Osteocyte (in vitro differentiated cells): ENCODE measurements around the gene LRP1B. TPM values are rescaled to one million over a fixed set of nuclear protein-coding genes. Genes with fewer than 3 reads are reported as not detected.

Experiments
- DNase-seq: peaks from one replicate; pipeline ENCODE4 v3.0.0; 2021; ENCODE audit warnings: mixed read lengths; ENCODE audit not compliant: unreplicated experiment; ENCODE audit errors: extremely low spot score
- H3K27ac Mint-ChIP-seq: one replicate; pipeline ENCODE4 v1.8.0; 2021; ENCODE audit warnings: mild to moderate bottlenecking, mixed read lengths; ENCODE audit not compliant: unreplicated experiment
- H3K27me3 Mint-ChIP-seq: one replicate; pipeline ENCODE4 v1.8.0; 2021; ENCODE audit warnings: mixed read lengths; ENCODE audit not compliant: unreplicated experiment
- H3K36me3 Mint-ChIP-seq: one replicate; pipeline ENCODE4 v1.8.0; 2021; ENCODE audit warnings: mixed read lengths; ENCODE audit not compliant: unreplicated experiment
- H3K4me1 Mint-ChIP-seq: one replicate; pipeline ENCODE4 v1.8.0; 2021; ENCODE audit warnings: mixed read lengths; ENCODE audit not compliant: unreplicated experiment
- H3K4me3 Mint-ChIP-seq: one replicate; pipeline ENCODE4 v1.8.0; 2021; ENCODE audit warnings: mild to moderate bottlenecking, moderate library complexity, mixed read lengths; ENCODE audit not compliant: unreplicated experiment
- H3K9me3 Mint-ChIP-seq: one replicate; pipeline ENCODE4 v1.8.0; 2021; ENCODE audit warnings: mixed read lengths; ENCODE audit not compliant: unreplicated experiment
- CTCF ChIP-seq: fragments of 200-600 bp; sonication (generic); IDR thresholded peaks from 2 replicates; pipeline ENCODE4 v1.5.0; 2021; ENCODE audit warnings: antibody characterized with exemption, mild to moderate bottlenecking, moderate library complexity
- total RNA-seq: library from RNA; stranded (reverse); gene quantifications from 2 replicates; pipeline ENCODE4 v1.2.1, GENCODE V29; 2021

The LRP1B gene
- total RNA-seq, 1 donor from 2014 or later = 3.6 TPM

- no peak for DNase-seq
- H3K27ac Mint-ChIP-seq = no peak overlapping the region
- no peaks in the 10 kb centered on the region for H3K9me3 Mint-ChIP-seq
- no peaks in the 10 kb centered on the region for H3K36me3 Mint-ChIP-seq
- no peak overlapping the region for H3K4me3 Mint-ChIP-seq
- no peaks in the 10 kb centered on the region for H3K27me3 Mint-ChIP-seq
- TF ChIP-seq CTCF = no peak
- peaks cover 4% of the 10 kb centered on the region for H3K4me1 Mint-ChIP-seq
Measured at GRCh38 chr2:140601801-140602200, 1529.0 kb downstream of the LRP1B start.

- H3K27me3 Mint-ChIP-seq = no peaks in the 10 kb centered on the region
- H3K9me3 Mint-ChIP-seq = no peaks in the 10 kb centered on the region
- no peak overlapping the region for H3K27ac Mint-ChIP-seq
- no peaks in the 10 kb centered on the region for H3K36me3 Mint-ChIP-seq
- TF ChIP-seq CTCF = no peak
- no peak overlapping the region for H3K4me3 Mint-ChIP-seq
- no peak for DNase-seq
- H3K4me1 Mint-ChIP-seq = peaks cover 4% of the 10 kb centered on the region
Measured at GRCh38 chr2:140601342-140601741, 1529.5 kb downstream of the LRP1B start.

GRCh38 chr2:140600116-140600515 is 1530.7 kb downstream of the LRP1B start:
- TF ChIP-seq CTCF = no peak
- Mint-ChIP-seq H3K27ac (no peak overlapping the region), H3K9me3 (no peaks in the 10 kb centered on the region), H3K4me1 (peaks cover 4% of the 10 kb centered on the region), H3K4me3 (no peak overlapping the region), H3K36me3 (no peaks in the 10 kb centered on the region), H3K27me3 (no peaks in the 10 kb centered on the region)
- DNase-seq = no peak

GRCh38 chr2:140597836-140598235 is 1533.0 kb downstream of the LRP1B start:
- Mint-ChIP-seq H3K9me3 (no peaks in the 10 kb centered on the region), H3K4me1 (peaks cover 4% of the 10 kb centered on the region), H3K27ac (no peak overlapping the region), H3K36me3 (no peaks in the 10 kb centered on the region), H3K4me3 (no peak overlapping the region), H3K27me3 (no peaks in the 10 kb centered on the region)
- no peak for DNase-seq
- TF ChIP-seq CTCF = no peak

- no peaks in the 10 kb centered on the region for H3K9me3 Mint-ChIP-seq
- no peak for TF ChIP-seq CTCF
- H3K36me3 Mint-ChIP-seq = no peaks in the 10 kb centered on the region
- no peaks in the 10 kb centered on the region for H3K27me3 Mint-ChIP-seq
- no peak overlapping the region for H3K4me3 Mint-ChIP-seq
- peaks cover 4% of the 10 kb centered on the region for H3K4me1 Mint-ChIP-seq
- no peak for DNase-seq
- no peak overlapping the region for H3K27ac Mint-ChIP-seq
Measured at GRCh38 chr2:140597205-140597604, 1533.6 kb downstream of the LRP1B start.
